ENCODE results near the gene SYT12. TPM values are rescaled to one million over a fixed set of nuclear protein-coding genes. Genes with fewer than 3 reads are reported as not detected.

SYT12 gene
- 1 to 10 TPM in 1 of 4 donors, under 1 TPM in 3; 0.08 to 1.7 (median 0.41) TPM for total RNA-seq

DNA sequence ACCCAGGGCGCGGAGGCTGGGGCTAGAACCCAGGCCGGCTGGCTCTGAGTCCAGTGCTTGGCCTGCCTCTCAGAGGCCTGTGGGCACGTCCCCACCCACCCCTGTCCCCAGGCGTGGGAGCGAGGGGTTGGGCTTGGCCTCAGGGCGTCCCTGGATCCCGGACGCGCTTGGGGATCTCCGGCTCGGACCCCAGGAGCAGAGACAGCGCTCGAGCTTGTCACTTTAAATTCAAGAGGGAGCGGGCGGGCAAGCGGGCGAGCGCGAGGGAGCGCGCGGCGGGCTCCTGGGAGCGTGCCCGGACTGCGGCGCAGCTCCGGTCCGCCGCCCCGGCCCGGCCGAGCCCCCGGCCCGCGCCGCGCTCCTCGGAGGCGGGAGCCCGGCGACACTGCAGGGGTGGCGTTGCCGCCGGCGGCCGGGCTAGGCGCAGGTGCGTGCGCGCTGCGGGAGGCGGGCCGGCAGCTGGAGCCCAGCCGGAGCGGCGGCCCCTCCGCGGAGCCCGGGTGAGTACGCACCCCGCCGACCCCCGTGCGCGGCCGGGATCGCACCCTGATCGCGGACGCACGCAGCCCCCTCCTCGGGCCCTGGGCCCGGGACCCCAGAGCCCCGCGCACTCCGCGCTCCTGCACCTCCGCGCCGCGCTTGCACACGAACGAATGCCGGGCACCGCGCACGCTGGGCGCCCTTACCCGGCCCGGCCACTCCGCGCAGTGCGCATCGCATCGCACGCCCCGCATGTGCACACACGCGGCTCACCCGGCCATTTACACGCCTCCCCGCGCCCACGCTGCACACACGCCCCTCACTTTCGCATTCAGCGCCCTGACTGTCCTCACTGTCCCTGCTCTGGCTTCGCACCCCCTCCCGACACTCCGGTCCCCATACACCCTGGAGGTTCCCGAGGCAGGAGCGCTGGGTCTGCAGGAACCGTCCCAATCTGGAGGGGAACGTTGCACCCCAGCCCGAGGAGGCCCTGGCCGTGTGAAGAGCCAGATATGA is at the start of gene SYT12:
TSS of gene SYT12 (plus strand) at position 174 of the 996 bp plus-strand sequence. CDS start 7,011 bp downstream, outside the sequence.
- no peak within 1 kb of the TSS for H3K4me3 ChIP-seq (ENCODE audit: low read depth, poor library complexity, severe bottlenecking)
- no peak for TF ChIP-seq POLR2A (IDR thresholded peaks at IDR 0.05)
- TF ChIP-seq, protein P1, sequence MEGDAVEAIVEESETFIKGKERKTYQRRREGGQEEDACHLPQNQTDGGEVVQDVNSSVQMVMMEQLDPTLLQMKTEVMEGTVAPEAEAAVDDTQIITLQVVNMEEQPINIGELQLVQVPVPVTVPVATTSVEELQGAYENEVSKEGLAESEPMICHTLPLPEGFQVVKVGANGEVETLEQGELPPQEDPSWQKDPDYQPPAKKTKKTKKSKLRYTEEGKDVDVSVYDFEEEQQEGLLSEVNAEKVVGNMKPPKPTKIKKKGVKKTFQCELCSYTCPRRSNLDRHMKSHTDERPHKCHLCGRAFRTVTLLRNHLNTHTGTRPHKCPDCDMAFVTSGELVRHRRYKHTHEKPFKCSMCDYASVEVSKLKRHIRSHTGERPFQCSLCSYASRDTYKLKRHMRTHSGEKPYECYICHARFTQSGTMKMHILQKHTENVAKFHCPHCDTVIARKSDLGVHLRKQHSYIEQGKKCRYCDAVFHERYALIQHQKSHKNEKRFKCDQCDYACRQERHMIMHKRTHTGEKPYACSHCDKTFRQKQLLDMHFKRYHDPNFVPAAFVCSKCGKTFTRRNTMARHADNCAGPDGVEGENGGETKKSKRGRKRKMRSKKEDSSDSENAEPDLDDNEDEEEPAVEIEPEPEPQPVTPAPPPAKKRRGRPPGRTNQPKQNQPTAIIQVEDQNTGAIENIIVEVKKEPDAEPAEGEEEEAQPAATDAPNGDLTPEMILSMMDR (IDR thresholded peaks at IDR 0.05) = no peak
- intact Hi-C loops (cut with DNase I; ENCODE audit: low total_unique reads) = no loop called here
- 0% methylated on average over 28 to 46 of the region's 118 CpGs for WGBS, 2 donors
- no peak for DNase-seq (ENCODE audit: low spot score in 2 of 2)

DNA sequence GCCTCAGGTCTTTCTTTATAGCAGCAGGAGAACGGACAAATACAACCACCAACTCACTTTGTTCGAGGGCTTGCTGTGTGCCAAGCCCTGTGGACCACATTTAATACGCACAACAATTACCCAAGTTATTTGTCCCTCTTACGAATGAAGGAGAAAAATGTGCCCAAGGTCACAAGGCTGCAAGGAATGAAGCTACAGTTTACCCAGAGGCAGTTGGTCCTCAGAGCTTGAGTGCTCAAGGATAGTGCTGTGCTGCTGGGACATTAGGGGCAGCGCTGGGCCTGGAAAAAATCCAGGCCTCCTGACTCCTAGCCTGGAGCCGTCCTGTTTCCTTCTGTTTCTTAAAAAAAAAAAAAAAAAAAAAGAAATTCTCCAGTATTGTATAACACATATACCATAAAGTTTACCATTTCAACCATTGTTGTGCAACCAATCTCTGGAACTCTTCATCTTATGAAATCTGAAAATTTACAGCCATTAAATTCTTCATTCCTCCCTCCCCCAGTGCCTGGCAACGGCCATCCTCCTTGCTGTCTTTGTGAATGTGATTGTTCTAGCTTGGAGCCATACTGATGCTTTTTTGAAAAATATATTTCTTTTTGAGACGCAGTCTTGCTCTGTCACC is 48.9 kb upstream of the SYT12 start:
- intact Hi-C loops (cut with DNase I; ENCODE audit: low total_unique reads) = no loop called here
- TF ChIP-seq, protein P1 (IDR thresholded peaks at IDR 0.05) = no peak
- no peak for TF ChIP-seq POLR2A (IDR thresholded peaks at IDR 0.05)
- DNase-seq (ENCODE audit: low spot score in 2 of 2) = no peak
- H3K4me3 ChIP-seq (ENCODE audit: low read depth, poor library complexity, severe bottlenecking) = no peak overlapping the region
- WGBS, 2 donors = 73 to 75% methylated on average over 8 of the region's 8 CpGs

GRCh38 chr11:66974724-66975404 is 48.1 kb upstream of the SYT12 start, which contains the start of gene C11orf86:
C11orf86 (plus strand) TSS chr11:66975304; CDS start chr11:66975363, 59 bp downstream.
- intact Hi-C loops (cut with DNase I; ENCODE audit: low total_unique reads) = no loop called here
- no peak within 1 kb of the TSS for H3K4me3 ChIP-seq (ENCODE audit: low read depth, poor library complexity, severe bottlenecking)
- no peak for DNase-seq (ENCODE audit: low spot score in 2 of 2)
- TF ChIP-seq, protein P1 (IDR thresholded peaks at IDR 0.05) = no peak
- TF ChIP-seq POLR2A (IDR thresholded peaks at IDR 0.05) = no peak
- 83 to 85% methylated on average over 10 of the region's 10 CpGs for WGBS, 2 donors

DNA sequence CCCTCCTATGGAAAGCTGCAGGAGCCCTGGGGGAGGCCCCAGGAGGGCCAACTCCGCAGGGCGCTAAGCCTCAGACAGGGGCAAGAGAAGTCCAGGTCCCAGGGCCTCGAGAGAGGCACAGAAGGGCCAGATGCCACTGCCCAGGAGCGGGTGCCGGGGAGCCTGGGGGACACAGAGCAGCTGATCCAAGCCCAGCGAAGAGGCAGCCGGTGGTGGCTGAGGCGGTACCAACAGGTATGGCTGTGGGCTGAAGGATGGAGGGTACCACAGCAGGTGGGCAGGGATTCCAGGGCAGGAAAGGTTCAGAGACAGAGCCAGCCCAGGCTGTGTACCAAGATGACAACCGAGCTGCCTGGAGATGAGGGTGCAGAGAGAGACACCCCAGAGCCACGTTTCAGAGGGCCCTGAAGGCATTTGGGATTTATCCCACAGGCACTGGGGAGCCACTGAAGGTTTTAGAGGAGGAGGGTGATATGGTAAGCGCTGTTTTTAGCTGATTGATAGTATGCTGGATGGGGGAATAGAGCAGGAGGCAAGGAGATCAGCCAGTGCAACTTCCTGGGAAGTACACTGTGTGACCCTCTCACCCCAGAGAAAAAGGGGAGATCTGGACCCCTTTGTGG is 47.4 kb upstream of the SYT12 start:
- no peak for DNase-seq (ENCODE audit: low spot score in 2 of 2)
- TF ChIP-seq POLR2A (IDR thresholded peaks at IDR 0.05) = no peak
- TF ChIP-seq, protein P1 (IDR thresholded peaks at IDR 0.05) = no peak
- H3K4me3 ChIP-seq (ENCODE audit: low read depth, poor library complexity, severe bottlenecking) = no peak overlapping the region
- WGBS, 2 donors = 78 to 83% methylated on average over 9 to 11 of the region's 11 CpGs
- intact Hi-C loops (cut with DNase I; ENCODE audit: low total_unique reads) = no loop called here

- no peak overlapping the region for H3K4me3 ChIP-seq (ENCODE audit: low read depth, poor library complexity, severe bottlenecking)
- no peak for TF ChIP-seq POLR2A (IDR thresholded peaks at IDR 0.05)
- TF ChIP-seq, protein P1 (IDR thresholded peaks at IDR 0.05) = no peak
- intact Hi-C loops (cut with DNase I; ENCODE audit: low total_unique reads) = no loop called here
- no peak for DNase-seq (ENCODE audit: low spot score in 2 of 2)
- WGBS, 2 donors = 67 to 68% methylated on average over 8 to 9 of the region's 9 CpGs
These were observed 46.9 kb upstream of the SYT12 start for GRCh38 chr11:66976028-66976467.
